K562 (cell line): ENCODE data around the gene ICE2. TPM values are rescaled to one million over a fixed set of nuclear protein-coding genes. Genes with fewer than 3 reads are reported as not detected.

ENCODE experiments used
- ARID4B ChIP-seq: sonication (generic); formaldehyde crosslinking; IDR thresholded peaks from 2 replicates; pipeline ENCODE4 v1.8.0; 2022; ENCODE audit warnings: mild to moderate bottlenecking, missing genetic modification reagents
- BRD4 ChIP-seq: fragments of 200-600 bp; sonication (generic); IDR thresholded peaks from 2 replicates; pipeline ENCODE4 v1.6.1; 2017; ENCODE audit warnings: inconsistent platforms
- CAMTA2 ChIP-seq: fragments of 250-450 bp; sonication (Bioruptor Pico); conservative IDR thresholded peaks from 2 replicates; pipeline ENCODE4 v1.5.1; 2022
- CLOCK ChIP-seq: fragments of 250-450 bp; sonication (Bioruptor Pico); IDR thresholded peaks from 2 replicates; pipeline ENCODE4 v1.4.0; 2020; ENCODE audit warnings: mild to moderate bottlenecking, moderate library complexity, borderline replicate concordance
- DIDO1 ChIP-seq: fragments of 450-650 bp; IDR thresholded peaks from 2 replicates; pipeline ENCODE4 v1.6.1; 2016; ENCODE audit warnings: low read depth, missing biosample characterization, missing genetic modification characterization
- HDAC1 ChIP-seq, 2 experiments: fragments of 450-650 bp; IDR thresholded peaks; 2 replicates each; pipeline ENCODE4 v1.6.1; 2016 to 2017; ENCODE audit warnings: inconsistent platforms in 1 of 2, mild to moderate bottlenecking in 1 of 2, moderate library complexity in 1 of 2
- HEY1 ChIP-seq: fragments of 250-450 bp; sonication (Bioruptor Pico); IDR thresholded peaks from 2 replicates; pipeline ENCODE4 v1.5.0; 2020; ENCODE audit warnings: mild to moderate bottlenecking, moderate library complexity, borderline replicate concordance
- ILF3 ChIP-seq: fragments of 450-650 bp; IDR thresholded peaks from 2 replicates; pipeline ENCODE4 v1.6.1; 2018; ENCODE audit warnings: antibody characterized with exemption, mild to moderate bottlenecking, moderate library complexity, borderline replicate concordance
- IRF1 ChIP-seq: sonication (generic); formaldehyde crosslinking; IDR thresholded peaks from 2 replicates; pipeline ENCODE4 v1.8.0; 2022; ENCODE audit warnings: missing genetic modification reagents, mild to moderate bottlenecking, borderline replicate concordance
- NEUROD1 ChIP-seq: fragments of 150-350 bp; IDR thresholded peaks from 2 replicates; pipeline ENCODE4 v1.6.1; 2014; ENCODE audit warnings: borderline replicate concordance, low read length, low read depth; ENCODE audit not compliant: partially characterized antibody
- NR3C1 ChIP-seq: sonication (generic); formaldehyde crosslinking; IDR thresholded peaks from 2 replicates; pipeline ENCODE4 v1.8.1; 2022; ENCODE audit warnings: missing genetic modification reagents
- TGIF2 ChIP-seq: sonication (generic); formaldehyde crosslinking; IDR thresholded peaks from 2 replicates; pipeline ENCODE4 v1.8.1; 2022; ENCODE audit warnings: mild to moderate bottlenecking, missing genetic modification reagents, moderate library complexity
- ZNF212 ChIP-seq: fragments of 450-650 bp; formaldehyde crosslinking; IDR thresholded peaks from 2 replicates; pipeline ENCODE4 v1.4.0; 2020; ENCODE audit warnings: mild to moderate bottlenecking
- ZNF696 ChIP-seq: fragments of 250-450 bp; sonication (Bioruptor Pico); conservative IDR thresholded peaks from 2 replicates; pipeline ENCODE4 v1.4.0; 2020; ENCODE audit warnings: mild to moderate bottlenecking, moderate library complexity
- polyA plus RNA-seq, 8 experiments: library from polyadenylated mRNA; depleted of rRNA in 4 of 8; stranded (reverse) in 5 of 8; unstranded in 3 of 8; fragments of >200 nt; fragmentation: Nextera tagmentation in 2 of 8; fragmentation: Illumina TruSeq in 1 of 8; extraction: Ambion mirVana in 2 of 8; extraction: Trizol in 1 of 8; gene quantifications; 2 replicates each; pipeline versions ENCODE4 v1.2.1 to v1.2.3, GENCODE V29; 2011 to 2014; ENCODE audit warnings: inconsistent platforms in 1 of 8, missing spikeins in 1 of 8
- total RNA-seq, 7 experiments: library from RNA; depleted of rRNA in 6 of 7; stranded (reverse); fragments of >200 nt in 6 of 7; fragmentation: Illumina TruSeq in 2 of 7; extraction: Trizol in 2 of 7; gene quantifications; 2 replicates each; pipeline versions ENCODE4 v1.2.1 to v1.2.3, GENCODE V29; 2011 to 2021; ENCODE audit warnings: low replicate concordance in 1 of 7

Gene ICE2
- total and polyA plus RNA-seq, 9 of the 15 experiments (the other 6 are each of a cell fraction or from before 2014, with no cell fraction given): 21.8 to 87.9 (median 58.1) TPM

GRCh38 chr15:60400944-60401343 is 78.0 kb downstream of the ICE2 start (continued):
- TF ChIP-seq ILF3: no peak
- TF ChIP-seq ZNF212 (CRISPR knock-in tag): no peak
- no peak for TF ChIP-seq NEUROD1
- TF ChIP-seq DIDO1 (tag): no peak
- no peak for TF ChIP-seq CAMTA2
- no peak for TF ChIP-seq TGIF2 (CRISPR knock-in tag)
- TF ChIP-seq IRF1 (CRISPR knock-in tag): no peak
- no peak for TF ChIP-seq HEY1 (CRISPR knock-in tag)
- no peak for TF ChIP-seq NR3C1 (CRISPR knock-in tag)
- no peak for TF ChIP-seq ARID4B (CRISPR knock-in tag)
- TF ChIP-seq BRD4: no peak
- TF ChIP-seq ZNF696 (CRISPR knock-in tag): no peak
- TF ChIP-seq CLOCK (CRISPR knock-in tag): no peak
- no peak for TF ChIP-seq HDAC1 (IDR thresholded peaks at IDR 0.05)
